ENCODE measurements around the gene UFD1.

- TF ChIP-seq POLR2A (IDR thresholded peaks at IDR 0.05), result no peak
- TF ChIP-seq CTCF (IDR thresholded peaks at IDR 0.05), result no peak
- no peak for TF ChIP-seq POLR2AphosphoS5 (IDR thresholded peaks at IDR 0.05)
- TF ChIP-seq EP300 (IDR thresholded peaks at IDR 0.05; ENCODE audit: low read depth), result no peak
These were observed 48.8 kb downstream of the UFD1 start for GRCh38 chr22:19429950-19430889.
